ENCODE data around the gene ISYNA1.

ISYNA1 gene

DNA sequence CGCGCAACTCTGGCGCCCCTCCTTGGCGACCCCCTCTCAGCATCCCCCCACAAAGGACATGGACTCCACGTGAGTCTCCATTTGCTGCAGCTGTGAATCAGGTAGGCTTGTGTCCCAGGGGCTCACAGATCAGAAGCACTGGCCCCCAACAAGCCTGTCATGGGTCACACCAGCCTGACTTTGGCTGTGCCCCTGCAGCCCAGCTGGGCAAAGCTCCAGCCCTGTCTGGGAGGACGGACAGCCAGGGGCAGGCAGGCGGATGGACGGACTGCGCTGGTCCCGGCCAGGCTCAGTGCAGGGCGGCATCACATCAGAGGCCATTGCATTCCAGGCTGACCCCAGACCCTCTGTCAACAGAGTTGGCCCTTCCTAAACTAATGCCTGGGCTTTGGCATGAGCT is 28.4 kb upstream of the ISYNA1 start:
- no peak for DNase-seq

GRCh38 chr19:18465964-18466339 is 28.0 kb upstream of the ISYNA1 start:
- no peak for DNase-seq

DNA sequence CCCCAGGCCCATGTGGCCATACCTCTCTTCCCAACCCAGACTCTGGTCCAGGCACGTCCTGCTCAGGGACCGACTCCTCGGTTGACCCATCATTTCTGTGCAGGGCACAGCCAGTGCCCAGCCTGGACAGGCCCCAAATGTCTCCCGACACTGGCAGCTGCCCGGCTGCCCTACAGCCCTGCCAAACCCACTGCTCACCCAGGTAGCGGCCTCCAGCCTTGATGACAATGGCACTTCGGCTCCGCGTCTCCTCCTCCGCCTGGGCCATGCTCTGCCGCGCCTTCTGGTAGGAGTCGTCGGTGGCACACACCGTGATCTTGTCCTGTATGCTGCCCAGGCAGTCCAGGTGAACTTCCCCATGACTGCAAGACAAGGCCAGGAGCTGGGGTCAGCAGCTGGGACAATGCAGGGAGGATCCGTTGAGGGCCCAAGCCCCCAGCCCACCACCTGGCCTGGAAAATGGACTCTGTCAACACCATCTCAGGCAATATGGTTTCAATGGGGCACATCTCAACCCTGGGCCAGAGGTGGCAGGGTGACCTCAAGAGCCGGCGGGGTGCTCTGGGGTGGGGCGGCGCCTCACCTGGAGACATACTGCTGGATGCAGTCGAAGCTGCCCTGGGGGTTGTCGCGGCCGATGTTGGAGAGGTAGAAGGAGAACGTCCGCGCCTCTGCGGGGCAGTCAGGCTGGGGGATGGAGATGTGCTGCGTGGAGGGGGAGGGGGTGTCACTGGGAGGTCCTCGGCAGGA is 27.5 kb upstream of the ISYNA1 start:
- no peak for DNase-seq

GRCh38 chr19:18464646-18465045 is 26.7 kb upstream of the ISYNA1 start:
- no peak for DNase-seq

DNA sequence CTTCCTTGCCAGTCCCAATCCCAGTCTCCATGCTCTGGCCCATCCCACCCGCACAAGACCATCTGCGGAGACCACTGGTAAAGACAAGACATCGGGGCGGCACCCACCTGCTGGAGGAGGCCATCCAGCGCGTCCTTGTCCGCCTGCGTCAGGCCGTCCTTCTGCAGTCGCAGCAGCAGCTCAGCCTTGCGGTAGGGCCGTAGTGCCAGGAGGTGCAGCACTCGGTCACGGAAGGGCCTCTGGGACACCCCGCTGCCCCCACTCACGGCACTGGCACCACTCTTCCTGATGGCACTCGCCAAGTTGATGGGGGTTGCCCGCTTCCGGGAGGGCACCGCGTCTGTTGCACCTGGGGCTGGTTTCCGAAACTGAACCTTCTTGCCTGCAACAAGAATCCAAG is 23.5 kb upstream of the ISYNA1 start:
- no peak for DNase-seq

DNA sequence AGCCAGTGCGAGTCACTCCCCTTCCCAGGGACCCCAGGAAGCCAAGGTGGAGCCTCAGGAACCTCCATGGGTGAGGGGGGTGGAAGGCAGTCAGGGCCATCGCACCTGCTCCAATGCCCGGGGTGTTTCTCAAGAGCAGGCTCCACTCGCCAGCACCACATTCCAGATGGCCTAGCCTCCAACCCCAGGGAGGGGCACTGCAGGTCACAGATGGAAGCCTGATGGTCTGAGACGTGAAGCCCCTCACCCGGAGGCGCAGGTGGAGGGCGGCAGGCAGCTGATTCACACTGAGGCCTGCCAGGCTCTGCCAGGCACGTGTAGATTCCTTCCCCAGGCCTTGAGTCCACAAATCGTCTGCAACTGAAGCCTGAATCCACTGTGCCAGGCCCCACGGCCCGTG is 23.0 kb upstream of the ISYNA1 start:
- no peak for DNase-seq

DNA sequence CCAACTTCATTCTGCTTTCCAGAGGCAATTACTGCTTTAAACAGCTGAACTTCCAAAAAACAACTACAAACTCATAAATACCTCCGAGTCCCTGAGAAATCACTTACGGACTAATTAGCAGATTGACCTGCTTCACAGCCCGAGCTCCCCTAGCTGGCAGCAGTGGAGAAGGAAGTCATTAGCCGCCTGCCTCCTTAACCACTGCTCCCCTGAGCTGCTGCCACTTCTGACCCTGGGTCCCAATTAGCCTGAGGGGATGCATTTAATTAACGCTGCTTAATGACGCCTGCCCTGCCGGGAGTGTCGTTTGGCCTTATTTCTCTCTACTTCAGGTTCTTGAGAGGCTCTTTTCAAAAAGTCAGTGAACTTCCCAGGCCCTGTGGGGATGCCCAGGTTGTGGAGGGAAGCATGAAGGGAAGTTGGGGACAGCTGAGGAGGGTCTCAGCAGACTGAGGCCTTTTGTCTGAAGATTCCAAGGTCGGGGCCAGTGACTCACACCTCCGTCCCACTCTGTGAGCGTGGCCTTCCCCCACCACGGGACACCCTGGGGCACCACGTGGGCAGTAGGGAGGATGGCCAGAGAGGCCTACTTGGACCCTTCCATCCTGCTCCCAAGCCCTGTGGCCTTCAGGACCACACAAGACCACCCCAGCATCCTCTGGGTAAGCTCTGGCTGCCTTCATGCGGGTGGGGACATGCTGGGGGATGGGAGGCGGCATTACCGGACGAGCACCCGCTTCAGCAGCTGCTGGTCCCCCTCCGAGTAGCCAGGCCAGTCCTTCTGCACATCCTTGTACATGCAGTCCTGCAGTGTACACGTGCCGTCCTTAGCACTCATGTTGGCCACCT is 19.8 kb upstream of the ISYNA1 start:
- DNase-seq: no peak

DNA sequence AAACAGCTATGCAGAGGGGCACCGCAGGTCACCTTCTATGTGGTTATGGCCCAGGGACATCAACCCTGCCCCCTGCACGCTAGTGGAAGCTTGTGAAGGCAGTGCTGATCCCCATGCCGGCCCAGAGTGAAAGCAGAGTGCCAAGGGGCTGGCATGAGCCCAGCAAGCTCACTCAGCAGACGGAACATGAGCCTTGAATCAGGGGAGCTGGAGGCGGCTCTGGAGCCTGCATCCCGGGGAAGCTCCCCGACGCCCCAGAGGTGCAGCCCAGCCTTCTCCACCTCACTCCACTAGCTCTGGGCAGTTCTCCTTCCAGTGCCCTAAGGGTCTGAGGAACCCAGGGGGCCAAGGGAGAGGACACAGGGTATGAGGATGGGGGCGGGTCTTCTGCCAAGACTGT is 19.0 kb upstream of the ISYNA1 start:
- no peak for DNase-seq

GRCh38 chr19:18456279-18456678 is 18.3 kb upstream of the ISYNA1 start:
- DNase-seq: no peak

- no peak for DNase-seq
Observed at GRCh38 chr19:18453269-18454024, 15.5 kb upstream of the ISYNA1 start.

DNA sequence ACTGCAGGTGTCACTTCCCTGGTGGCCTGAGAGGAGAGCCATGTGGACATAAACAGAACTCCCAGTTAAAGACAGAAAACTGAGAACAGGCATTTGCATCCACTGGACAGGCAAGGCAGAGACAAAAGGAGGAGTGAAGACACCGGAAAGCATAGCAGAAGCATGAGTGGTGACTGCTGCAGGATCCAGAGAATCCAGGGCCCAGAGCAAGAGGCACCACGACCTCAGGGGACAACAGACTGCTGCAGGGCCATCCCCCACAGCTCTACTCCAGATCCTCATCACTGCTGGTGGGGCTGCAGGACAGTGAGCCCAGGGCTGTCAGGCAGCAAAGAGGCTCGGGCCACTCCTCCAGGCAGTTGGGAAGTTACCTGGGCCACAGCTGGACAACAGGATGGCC is 14.5 kb upstream of the ISYNA1 start:
- no peak for DNase-seq

DNA sequence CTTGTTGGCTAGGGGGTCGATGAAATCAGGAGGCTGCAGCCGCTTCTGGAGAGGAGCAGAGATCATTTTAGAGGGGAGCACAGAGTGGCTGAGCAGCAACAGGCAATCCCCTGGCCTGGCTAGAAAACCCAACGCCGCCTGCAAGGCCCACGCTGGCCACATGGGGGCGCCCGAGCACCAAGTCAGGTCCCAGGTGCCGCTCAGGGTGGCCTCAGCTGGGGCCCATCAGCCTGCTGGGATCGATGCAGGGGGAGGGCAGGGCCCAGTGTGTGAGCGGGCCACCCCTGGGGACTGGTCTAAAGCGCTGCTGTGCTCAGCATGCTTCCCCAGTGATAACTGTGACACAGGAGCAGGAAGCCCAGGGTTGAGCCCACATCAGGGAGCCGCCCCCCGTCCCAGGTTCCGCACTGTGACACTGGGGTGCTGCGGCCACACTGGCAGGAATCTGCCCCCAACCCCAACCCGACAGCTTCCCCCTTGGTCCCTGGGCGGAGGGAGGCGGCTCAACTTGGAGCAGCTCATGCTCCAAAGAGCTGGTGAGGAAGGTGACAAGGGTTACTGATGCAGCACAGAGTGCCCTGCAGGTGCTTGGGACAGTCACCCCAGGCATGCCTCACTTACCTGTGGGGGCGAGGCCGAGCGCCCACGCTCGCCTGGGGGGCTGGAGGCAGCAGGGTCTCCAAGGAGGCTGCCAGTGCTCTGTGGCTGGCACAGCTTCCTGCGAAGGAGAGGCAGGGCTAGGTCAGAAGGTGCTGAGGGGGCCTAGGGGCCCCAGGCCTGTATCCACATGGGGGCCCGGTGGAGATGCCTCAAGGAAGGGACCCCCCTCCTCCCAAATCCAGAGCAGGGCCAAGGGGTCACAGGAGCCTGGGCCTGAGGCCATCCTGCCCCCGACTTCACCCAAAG is 13.3 kb upstream of the ISYNA1 start:
- peak; percentile 93 to 94 for DNase-seq

- DNase-seq: no peak
Observed at GRCh38 chr19:18450021-18450930, 12.3 kb upstream of the ISYNA1 start.

- DNase-seq: no peak
Observed at GRCh38 chr19:18449552-18449951, 11.6 kb upstream of the ISYNA1 start.

- DNase-seq: no peak
Observed at GRCh38 chr19:18446811-18447359, 9.0 kb upstream of the ISYNA1 start.

DNA sequence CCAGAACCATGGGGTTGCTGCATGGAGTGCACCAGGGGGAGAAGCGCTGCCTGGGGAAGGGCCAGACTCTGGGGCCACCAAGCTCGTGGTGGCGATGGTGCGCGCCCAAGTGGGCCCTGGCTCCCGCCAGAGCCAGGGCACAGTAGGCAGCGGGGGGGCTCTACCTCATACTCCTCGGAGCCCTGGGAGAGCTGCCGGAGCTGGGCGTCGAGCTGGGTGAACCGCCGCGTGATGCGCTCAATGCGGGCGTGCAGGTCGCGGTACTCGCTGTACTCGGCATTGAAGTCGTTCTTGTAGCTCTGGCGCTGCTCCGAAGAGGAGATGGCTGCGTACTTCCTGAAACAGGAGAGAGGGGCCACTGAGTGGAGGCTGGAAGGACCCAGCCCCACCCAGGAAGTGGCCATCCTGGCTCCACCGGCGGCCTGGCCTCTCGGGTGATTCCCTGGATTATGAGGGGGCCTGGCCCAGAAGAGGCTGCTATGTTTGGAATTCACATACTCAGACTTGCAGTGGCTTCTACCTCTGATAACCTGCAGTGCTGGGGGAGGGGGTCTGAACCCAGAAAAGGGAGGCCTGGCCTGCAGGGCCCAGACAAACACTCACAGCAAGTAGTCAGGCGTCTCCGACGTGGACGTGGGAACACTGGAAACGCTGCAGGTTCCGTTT is 8.3 kb upstream of the ISYNA1 start:
- DNase-seq: no peak

DNA sequence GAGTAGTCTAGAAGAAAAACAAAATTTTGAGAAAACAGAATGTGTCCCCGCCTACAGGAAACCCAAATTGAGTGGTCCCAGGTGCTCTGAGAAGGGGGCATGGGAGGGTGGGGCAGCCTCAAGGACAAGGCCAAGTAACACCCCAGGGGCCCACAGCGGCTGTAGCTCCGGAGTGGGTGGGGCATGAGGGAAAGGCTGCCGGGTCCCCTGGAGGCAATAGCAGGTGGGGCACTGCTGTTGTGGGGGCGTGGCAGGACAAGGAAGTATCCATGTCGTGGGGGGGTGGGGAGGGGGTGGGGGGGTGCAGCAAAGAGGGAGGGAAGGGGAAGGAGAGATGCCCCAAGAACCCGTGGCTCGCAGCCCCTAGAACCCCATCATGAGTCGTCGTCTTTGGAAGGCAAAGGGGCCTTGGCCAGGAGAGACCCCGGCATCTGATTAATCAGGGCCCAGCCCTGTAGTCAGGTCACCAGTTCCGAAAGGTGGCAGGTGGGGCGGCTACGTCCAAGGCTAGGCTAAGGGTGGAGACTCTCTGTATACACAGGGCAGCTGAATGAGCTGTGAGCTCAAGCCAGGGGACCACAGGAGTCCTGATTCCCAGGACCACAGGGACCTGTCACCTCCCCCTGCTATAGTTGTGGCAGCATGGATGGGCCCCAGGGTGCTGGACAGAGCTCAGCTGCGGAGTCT is 7.5 kb upstream of the ISYNA1 start:
- no peak for DNase-seq

- DNase-seq: no peak
Observed at GRCh38 chr19:18444513-18444912, 6.6 kb upstream of the ISYNA1 start.

GRCh38 chr19:18443831-18444230 is 5.9 kb upstream of the ISYNA1 start:
- DNase-seq: no peak

GRCh38 chr19:18443406-18443805 is 5.5 kb upstream of the ISYNA1 start:
- DNase-seq: no peak
